Stimulated activated naive CD8-positive, alpha-beta T cell treated with anti-CD3 and anti-CD28 coated beads, Interleukin-15, amount 100 ng/mL, for 72 hours (primary cell): ENCODE measurements around the gene UQCRC2.

Experiments
- ATAC-seq: fragments of 150-1000 bp; cut with Tn5 transposase; 2 replicates; pipeline ENCODE4 v1.10.0; 2021; ENCODE audit warnings: mild to moderate bottlenecking, moderate library complexity
- DNase-seq, 2 donors: peaks; one replicate each; pipeline ENCODE4 v3.0.0; 2021 to 2022
- H3K27ac Mint-ChIP-seq, 2 donors: one replicate each; pipeline ENCODE4 v1.8.0; 2022; ENCODE audit warnings: mild to moderate bottlenecking in 2 of 2, mixed read lengths in 2 of 2, moderate library complexity in 2 of 2
- H3K27me3 Mint-ChIP-seq: one replicate; pipeline ENCODE4 v1.8.0; 2022; ENCODE audit warnings: mixed read lengths
- H3K4me1 Mint-ChIP-seq: one replicate; pipeline ENCODE4 v1.8.0; 2022; ENCODE audit warnings: mild to moderate bottlenecking, mixed read lengths
- H3K4me3 Mint-ChIP-seq, 2 donors: one replicate each; pipeline ENCODE4 v1.8.0; 2022; ENCODE audit warnings: mild to moderate bottlenecking in 2 of 2, mixed read lengths in 2 of 2, moderate library complexity in 1 of 2
- H3K9me3 Mint-ChIP-seq, 2 donors: one replicate each; pipeline ENCODE4 v1.8.0; 2022; ENCODE audit warnings: mixed read lengths in 2 of 2

UQCRC2 gene

GRCh38 chr16:21959050-21959449 lies 5.9 kb downstream of the UQCRC2 start:
- Mint-ChIP-seq H3K4me1 (peaks cover 44% of the 10 kb centered on the region), H3K9me3 (no peaks in the 10 kb centered on the region), H3K27me3 (no peaks in the 10 kb centered on the region), H3K27ac (peak overlapping the region in 1 of 2 donors; percentile 6), H3K4me3 (no peak overlapping the region)
- ATAC-seq = peak; percentile 70
- DNase-seq = no peak

- ATAC-seq = no peak
- Mint-ChIP-seq H3K9me3 (no peaks in the 10 kb centered on the region), H3K27ac (no peak overlapping the region), H3K4me1 (peaks cover 17% of the 10 kb centered on the region), H3K27me3 (no peaks in the 10 kb centered on the region), H3K4me3 (no peak overlapping the region)
- no peak for DNase-seq
Measured at GRCh38 chr16:21962475-21962874, 9.3 kb downstream of the UQCRC2 start.

GRCh38 chr16:21963887-21964286 lies 10.7 kb downstream of the UQCRC2 start:
- Mint-ChIP-seq H3K4me1 (peaks cover 11% of the 10 kb centered on the region), H3K4me3 (no peak overlapping the region), H3K27me3 (no peaks in the 10 kb centered on the region), H3K9me3 (no peaks in the 10 kb centered on the region), H3K27ac (no peak overlapping the region)
- ATAC-seq (no peak), DNase-seq (no peak)

GRCh38 chr16:21964353-21964752 lies 11.2 kb downstream of the UQCRC2 start:
- Mint-ChIP-seq H3K27me3 (no peaks in the 10 kb centered on the region), H3K9me3 (no peaks in the 10 kb centered on the region), H3K4me3 (no peak overlapping the region), H3K27ac (no peak overlapping the region), H3K4me1 (peaks cover 8% of the 10 kb centered on the region)
- ATAC-seq = no peak
- DNase-seq = no peak

GRCh38 chr16:21971856-21972255 lies 18.7 kb downstream of the UQCRC2 start:
- no peak for ATAC-seq

GRCh38 chr16:21973945-21974344 lies 20.8 kb downstream of the UQCRC2 start:
- H3K27ac Mint-ChIP-seq = no peak overlapping the region

More at GRCh38 chr16:21971856-21972255, 18.7 kb downstream of the UQCRC2 start:
- Mint-ChIP-seq H3K9me3 (no peaks in the 10 kb centered on the region), H3K4me1 (no peaks in the 10 kb centered on the region), H3K27ac (no peak overlapping the region), H3K27me3 (no peaks in the 10 kb centered on the region), H3K4me3 (no peak overlapping the region)
- DNase-seq = no peak

GRCh38 chr16:21980032-21980431 lies 26.9 kb downstream of the UQCRC2 start:
- H3K4me1 Mint-ChIP-seq = no peaks in the 10 kb centered on the region
- H3K4me3 Mint-ChIP-seq = no peak overlapping the region
- no peaks in the 10 kb centered on the region for H3K9me3 Mint-ChIP-seq
- H3K27ac Mint-ChIP-seq = peak overlapping the region in 1 of 2 donors; percentile 88
- no peaks in the 10 kb centered on the region for H3K27me3 Mint-ChIP-seq
- DNase-seq = no peak
- no peak for ATAC-seq

More at GRCh38 chr16:21973945-21974344, 20.8 kb downstream of the UQCRC2 start:
- Mint-ChIP-seq H3K9me3 (no peaks in the 10 kb centered on the region), H3K27me3 (no peaks in the 10 kb centered on the region), H3K4me1 (no peaks in the 10 kb centered on the region), H3K4me3 (no peak overlapping the region)
- DNase-seq (no peak), ATAC-seq (no peak)

GRCh38 chr16:21982108-21982507 lies 28.9 kb downstream of the UQCRC2 start:
- Mint-ChIP-seq H3K27me3 (no peaks in the 10 kb centered on the region), H3K27ac (peak overlapping the region in 1 of 2 donors; percentile 45), H3K9me3 (no peaks in the 10 kb centered on the region), H3K4me3 (no peak overlapping the region), H3K4me1 (no peaks in the 10 kb centered on the region)
- ATAC-seq (no peak), DNase-seq (no peak)

- no peak overlapping the region for H3K4me3 Mint-ChIP-seq
- no peak overlapping the region for H3K27ac Mint-ChIP-seq
- no peaks in the 10 kb centered on the region for H3K9me3 Mint-ChIP-seq
- H3K4me1 Mint-ChIP-seq = no peaks in the 10 kb centered on the region
- DNase-seq = no peak
- no peak for ATAC-seq
- no peaks in the 10 kb centered on the region for H3K27me3 Mint-ChIP-seq
Measured at GRCh38 chr16:21984062-21984461, 30.9 kb downstream of the UQCRC2 start.

GRCh38 chr16:21985524-21985923 lies 32.4 kb downstream of the UQCRC2 start:
- ATAC-seq (no peak), DNase-seq (no peak)
- H3K27ac Mint-ChIP-seq = no peak overlapping the region
- H3K4me1 Mint-ChIP-seq = no peaks in the 10 kb centered on the region
- H3K27me3 Mint-ChIP-seq = no peaks in the 10 kb centered on the region
- no peak overlapping the region for H3K4me3 Mint-ChIP-seq
- no peaks in the 10 kb centered on the region for H3K9me3 Mint-ChIP-seq

GRCh38 chr16:21986692-21987246 lies 33.6 kb downstream of the UQCRC2 start:
- Mint-ChIP-seq H3K4me1 (no peaks in the 10 kb centered on the region), H3K27me3 (no peaks in the 10 kb centered on the region), H3K9me3 (no peaks in the 10 kb centered on the region), H3K4me3 (no peak overlapping the region), H3K27ac (peak overlapping the region in 1 of 2 donors; percentile 30)
- ATAC-seq (no peak), DNase-seq (no peak)

- no peaks in the 10 kb centered on the region for H3K27me3 Mint-ChIP-seq
- no peaks in the 10 kb centered on the region for H3K9me3 Mint-ChIP-seq
- H3K4me3 Mint-ChIP-seq = no peak overlapping the region
- ATAC-seq (no peak), DNase-seq (no peak)
- no peak overlapping the region for H3K27ac Mint-ChIP-seq
- H3K4me1 Mint-ChIP-seq = no peaks in the 10 kb centered on the region
Measured at GRCh38 chr16:21987498-21987897, 34.3 kb downstream of the UQCRC2 start.

GRCh38 chr16:21989133-21989532 lies 36.0 kb downstream of the UQCRC2 start:
- no peaks in the 10 kb centered on the region for H3K9me3 Mint-ChIP-seq
- H3K4me3 Mint-ChIP-seq = no peak overlapping the region
- H3K4me1 Mint-ChIP-seq = no peaks in the 10 kb centered on the region
- ATAC-seq (no peak), DNase-seq (no peak)
- H3K27ac Mint-ChIP-seq = no peak overlapping the region
- H3K27me3 Mint-ChIP-seq = no peaks in the 10 kb centered on the region

- H3K4me1 Mint-ChIP-seq = no peaks in the 10 kb centered on the region
- H3K27ac Mint-ChIP-seq = no peak overlapping the region
- H3K4me3 Mint-ChIP-seq = no peak overlapping the region
- DNase-seq = no peak
- no peaks in the 10 kb centered on the region for H3K27me3 Mint-ChIP-seq
- no peak for ATAC-seq
- H3K9me3 Mint-ChIP-seq = no peaks in the 10 kb centered on the region
Measured at GRCh38 chr16:21989751-21990150, 36.6 kb downstream of the UQCRC2 start.

- H3K27ac Mint-ChIP-seq = no peak overlapping the region
- no peaks in the 10 kb centered on the region for H3K4me1 Mint-ChIP-seq
- H3K27me3 Mint-ChIP-seq = no peaks in the 10 kb centered on the region
- H3K4me3 Mint-ChIP-seq = no peak overlapping the region
- ATAC-seq (no peak), DNase-seq (no peak)
- no peaks in the 10 kb centered on the region for H3K9me3 Mint-ChIP-seq
Measured at GRCh38 chr16:21990381-21990944, 37.3 kb downstream of the UQCRC2 start.

GRCh38 chr16:21991621-21992020 lies 38.5 kb downstream of the UQCRC2 start:
- ATAC-seq (no peak), DNase-seq (no peak)
- Mint-ChIP-seq H3K4me1 (no peaks in the 10 kb centered on the region), H3K4me3 (no peak overlapping the region), H3K9me3 (no peaks in the 10 kb centered on the region), H3K27me3 (no peaks in the 10 kb centered on the region), H3K27ac (no peak overlapping the region)
